ENCODE results near the gene PRKG2.

DNA sequence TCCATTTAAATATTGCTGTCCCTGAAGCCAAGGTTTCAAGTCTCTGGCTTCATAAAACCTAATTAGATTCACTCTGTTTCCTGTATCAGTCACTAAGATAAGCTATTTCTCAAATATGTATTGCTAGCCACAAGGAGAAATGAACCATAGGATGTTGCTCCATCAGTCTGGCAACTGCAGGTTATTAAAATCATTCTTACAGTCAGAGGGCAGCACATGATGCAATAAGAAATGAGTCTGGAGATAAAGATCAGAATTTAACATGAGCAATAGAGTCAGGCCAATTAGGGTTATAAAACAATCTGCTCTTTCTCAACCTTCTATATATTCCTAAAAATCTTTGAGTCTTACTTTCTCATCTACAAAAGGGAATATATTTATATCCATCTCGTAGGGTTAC lies 7.2 kb downstream of the PRKG2 start:
- TF ChIP-seq, protein P1, sequence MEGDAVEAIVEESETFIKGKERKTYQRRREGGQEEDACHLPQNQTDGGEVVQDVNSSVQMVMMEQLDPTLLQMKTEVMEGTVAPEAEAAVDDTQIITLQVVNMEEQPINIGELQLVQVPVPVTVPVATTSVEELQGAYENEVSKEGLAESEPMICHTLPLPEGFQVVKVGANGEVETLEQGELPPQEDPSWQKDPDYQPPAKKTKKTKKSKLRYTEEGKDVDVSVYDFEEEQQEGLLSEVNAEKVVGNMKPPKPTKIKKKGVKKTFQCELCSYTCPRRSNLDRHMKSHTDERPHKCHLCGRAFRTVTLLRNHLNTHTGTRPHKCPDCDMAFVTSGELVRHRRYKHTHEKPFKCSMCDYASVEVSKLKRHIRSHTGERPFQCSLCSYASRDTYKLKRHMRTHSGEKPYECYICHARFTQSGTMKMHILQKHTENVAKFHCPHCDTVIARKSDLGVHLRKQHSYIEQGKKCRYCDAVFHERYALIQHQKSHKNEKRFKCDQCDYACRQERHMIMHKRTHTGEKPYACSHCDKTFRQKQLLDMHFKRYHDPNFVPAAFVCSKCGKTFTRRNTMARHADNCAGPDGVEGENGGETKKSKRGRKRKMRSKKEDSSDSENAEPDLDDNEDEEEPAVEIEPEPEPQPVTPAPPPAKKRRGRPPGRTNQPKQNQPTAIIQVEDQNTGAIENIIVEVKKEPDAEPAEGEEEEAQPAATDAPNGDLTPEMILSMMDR (conservative IDR thresholded peaks at IDR 0.05; ENCODE audit: low read length), result no peak
- TF ChIP-seq EZH2phosphoT487 (IDR thresholded peaks at IDR 0.05; ENCODE audit: borderline replicate concordance), result no peak

Measured in Loucy (cell line).